Hypothalamus (tissue), 51 donors: ENCODE results near the gene TLR9.
"Not testable (repeated sequence)": the region's sequence is repeated elsewhere in the genome, so short reads cannot be mapped to it uniquely, and the experiment has no call there.

ENCODE experiments used
- DNase-seq, 51 donors: peaks; one replicate each; lab custom pipeline; 2025; lab: John Stamatoyannopoulos, UW

Gene TLR9, protein sequence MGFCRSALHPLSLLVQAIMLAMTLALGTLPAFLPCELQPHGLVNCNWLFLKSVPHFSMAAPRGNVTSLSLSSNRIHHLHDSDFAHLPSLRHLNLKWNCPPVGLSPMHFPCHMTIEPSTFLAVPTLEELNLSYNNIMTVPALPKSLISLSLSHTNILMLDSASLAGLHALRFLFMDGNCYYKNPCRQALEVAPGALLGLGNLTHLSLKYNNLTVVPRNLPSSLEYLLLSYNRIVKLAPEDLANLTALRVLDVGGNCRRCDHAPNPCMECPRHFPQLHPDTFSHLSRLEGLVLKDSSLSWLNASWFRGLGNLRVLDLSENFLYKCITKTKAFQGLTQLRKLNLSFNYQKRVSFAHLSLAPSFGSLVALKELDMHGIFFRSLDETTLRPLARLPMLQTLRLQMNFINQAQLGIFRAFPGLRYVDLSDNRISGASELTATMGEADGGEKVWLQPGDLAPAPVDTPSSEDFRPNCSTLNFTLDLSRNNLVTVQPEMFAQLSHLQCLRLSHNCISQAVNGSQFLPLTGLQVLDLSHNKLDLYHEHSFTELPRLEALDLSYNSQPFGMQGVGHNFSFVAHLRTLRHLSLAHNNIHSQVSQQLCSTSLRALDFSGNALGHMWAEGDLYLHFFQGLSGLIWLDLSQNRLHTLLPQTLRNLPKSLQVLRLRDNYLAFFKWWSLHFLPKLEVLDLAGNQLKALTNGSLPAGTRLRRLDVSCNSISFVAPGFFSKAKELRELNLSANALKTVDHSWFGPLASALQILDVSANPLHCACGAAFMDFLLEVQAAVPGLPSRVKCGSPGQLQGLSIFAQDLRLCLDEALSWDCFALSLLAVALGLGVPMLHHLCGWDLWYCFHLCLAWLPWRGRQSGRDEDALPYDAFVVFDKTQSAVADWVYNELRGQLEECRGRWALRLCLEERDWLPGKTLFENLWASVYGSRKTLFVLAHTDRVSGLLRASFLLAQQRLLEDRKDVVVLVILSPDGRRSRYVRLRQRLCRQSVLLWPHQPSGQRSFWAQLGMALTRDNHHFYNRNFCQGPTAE

DNA sequence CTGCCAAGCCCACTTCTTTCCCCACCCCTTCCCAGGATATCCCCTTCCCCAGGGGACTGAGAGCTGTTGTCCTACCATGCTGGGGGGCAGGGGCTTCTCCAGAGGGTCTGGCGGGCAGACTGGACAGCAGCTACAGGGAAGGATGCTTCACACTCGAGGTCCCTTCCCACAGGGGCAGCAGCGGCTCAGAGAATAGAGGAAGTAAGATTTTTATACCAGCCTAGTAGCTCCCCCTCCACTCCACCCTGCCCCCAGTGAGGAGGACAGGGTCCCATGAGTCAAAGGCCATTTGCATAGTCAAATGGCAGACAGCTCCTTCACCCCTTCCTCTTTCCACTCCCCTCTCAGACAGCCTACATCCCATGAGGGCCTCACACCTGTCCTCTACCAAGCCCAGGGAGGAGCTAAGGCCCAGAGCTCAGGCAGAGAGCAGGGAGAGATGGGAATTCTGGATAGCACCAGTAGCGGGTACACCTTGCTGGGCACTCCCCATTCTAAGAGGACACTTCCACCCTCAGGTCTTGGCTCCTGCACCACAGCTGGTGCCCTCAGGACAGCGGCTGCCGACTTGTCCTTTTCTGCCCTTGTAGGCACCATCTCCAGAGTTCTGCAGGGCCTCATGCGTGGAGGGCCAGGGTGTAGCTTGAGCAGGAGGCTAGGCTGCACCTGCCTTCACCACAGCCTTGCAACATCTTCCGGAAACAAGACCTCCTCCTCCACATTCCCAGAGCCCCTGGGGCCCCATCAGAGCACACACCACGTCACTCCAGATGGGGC lies at the start of gene TLR9:
TLR9 (minus strand) TSS at position 194 of the 777 bp plus-strand sequence; CDS start at position 78, 116 bp downstream.
- no peak for DNase-seq

- not testable (repeated sequence) for DNase-seq
Measured at GRCh38 chr3:52274781-52275180, 49.3 kb upstream of the TLR9 start.

DNA sequence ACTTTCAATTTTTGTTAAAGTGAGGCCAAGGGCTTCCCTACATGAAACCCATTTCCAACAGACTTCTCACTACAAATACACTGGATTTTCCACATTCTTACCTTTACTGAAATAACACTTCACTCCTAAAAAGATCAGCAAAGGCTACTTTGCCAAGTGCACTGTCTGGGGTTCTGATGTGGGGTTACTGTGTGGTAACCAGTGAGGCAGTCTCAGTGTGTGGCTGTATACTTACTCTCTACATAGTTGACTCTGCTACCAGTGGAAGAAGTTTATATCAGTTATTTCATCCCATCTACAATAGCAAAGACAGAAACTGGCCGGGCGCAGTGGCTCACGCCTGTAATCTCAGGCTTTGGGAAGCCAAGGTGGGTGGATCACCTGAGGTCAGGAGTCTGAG lies 47.4 kb upstream of the TLR9 start:
- DNase-seq: no peak

GRCh38 chr3:52272172-52272571 lies 46.7 kb upstream of the TLR9 start:
- not testable (repeated sequence) for DNase-seq

DNA sequence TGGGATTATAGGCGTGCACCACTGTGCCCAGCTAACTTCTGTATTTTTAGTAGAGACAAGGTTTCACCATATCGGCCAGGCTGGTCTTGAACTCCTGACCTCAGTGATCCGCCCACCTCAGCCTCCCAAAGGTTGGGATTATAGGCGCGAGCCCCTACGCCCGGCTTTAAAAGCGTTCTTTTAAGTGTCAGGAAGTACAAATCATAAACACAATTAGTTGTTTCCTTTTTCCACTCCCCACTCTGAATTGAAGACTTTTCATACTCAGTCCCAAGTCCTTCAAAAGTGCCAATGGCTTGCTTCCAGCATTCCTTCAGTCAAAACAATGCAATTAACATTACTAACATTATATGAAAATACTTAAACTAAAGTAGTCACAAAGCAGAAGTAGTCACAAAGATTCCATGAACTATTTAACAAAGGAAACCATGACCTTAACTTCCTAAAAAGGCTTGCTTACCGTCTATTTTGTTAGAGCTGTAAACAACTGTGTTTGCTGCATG lies 44.9 kb upstream of the TLR9 start:
- no peak for DNase-seq

- no peak for DNase-seq
Measured at GRCh38 chr3:52269776-52270175, 44.3 kb upstream of the TLR9 start.

GRCh38 chr3:52268036-52268435 lies 42.6 kb upstream of the TLR9 start:
- DNase-seq: no peak

- DNase-seq: no peak
Measured at GRCh38 chr3:52265387-52265786, 39.9 kb upstream of the TLR9 start.

DNA sequence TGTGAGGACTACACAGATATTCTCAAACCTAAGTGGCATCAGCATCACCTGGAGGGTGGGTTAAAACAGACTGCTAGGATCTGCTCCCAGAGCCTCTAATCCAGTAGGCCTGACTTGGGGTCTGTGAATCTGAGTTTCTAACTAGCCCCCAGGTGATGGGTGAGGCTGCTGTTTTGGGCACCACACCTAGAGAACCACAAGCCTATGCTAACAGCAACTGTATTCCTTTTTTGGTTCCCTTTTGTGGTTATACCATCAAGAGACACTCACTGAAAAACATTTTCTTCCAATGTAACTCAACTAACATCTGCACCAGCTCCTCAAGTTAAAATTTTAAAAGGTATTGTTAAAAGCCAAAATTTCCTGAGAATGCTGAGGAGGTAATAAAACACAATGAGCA lies 37.0 kb upstream of the TLR9 start:
- DNase-seq: no peak

GRCh38 chr3:52259448-52259847 lies 34.0 kb upstream of the TLR9 start:
- DNase-seq: no peak

DNA sequence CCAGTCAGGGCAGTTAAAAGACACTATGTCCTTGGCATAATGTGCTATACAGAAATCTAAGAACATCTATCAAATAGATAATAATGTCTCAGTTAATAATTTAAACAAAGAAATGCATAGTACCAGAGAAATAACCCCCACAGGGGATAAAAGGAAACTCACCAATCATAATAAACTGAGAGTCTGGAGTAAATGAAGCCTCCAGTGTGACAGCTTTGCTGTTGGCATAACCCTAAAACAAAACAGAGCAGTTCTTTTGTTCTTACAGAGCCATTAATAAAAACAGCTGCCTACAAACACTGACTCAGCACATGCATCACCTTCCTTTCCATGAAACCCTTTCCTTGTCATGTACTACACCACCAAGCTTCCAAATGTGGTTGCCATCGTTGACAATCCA lies 33.6 kb upstream of the TLR9 start:
- no peak for DNase-seq

GRCh38 chr3:52257911-52258310 lies 32.5 kb upstream of the TLR9 start:
- no peak for DNase-seq

- DNase-seq: no peak
Measured at GRCh38 chr3:52256622-52257021, 31.2 kb upstream of the TLR9 start.

DNA sequence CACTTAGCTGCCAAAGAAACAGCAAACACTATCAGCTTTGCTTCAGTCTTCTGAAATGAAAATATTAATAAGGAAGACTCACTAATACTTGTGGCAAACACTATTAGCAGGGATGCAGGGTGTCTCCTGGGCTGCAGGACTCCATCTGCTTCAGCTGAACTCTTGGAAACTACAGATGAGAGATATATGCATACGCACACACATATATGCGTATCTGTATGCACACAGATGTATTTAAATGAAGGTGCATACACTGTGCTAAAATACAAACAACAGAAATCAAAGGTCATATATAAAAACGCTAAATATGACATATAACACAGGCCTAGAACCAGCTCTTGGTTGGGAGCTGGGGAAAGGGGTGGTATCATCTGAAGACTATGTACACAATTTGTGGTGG lies 30.7 kb upstream of the TLR9 start:
- no peak for DNase-seq

GRCh38 chr3:52254608-52255007 lies 29.2 kb upstream of the TLR9 start:
- no peak for DNase-seq

DNA sequence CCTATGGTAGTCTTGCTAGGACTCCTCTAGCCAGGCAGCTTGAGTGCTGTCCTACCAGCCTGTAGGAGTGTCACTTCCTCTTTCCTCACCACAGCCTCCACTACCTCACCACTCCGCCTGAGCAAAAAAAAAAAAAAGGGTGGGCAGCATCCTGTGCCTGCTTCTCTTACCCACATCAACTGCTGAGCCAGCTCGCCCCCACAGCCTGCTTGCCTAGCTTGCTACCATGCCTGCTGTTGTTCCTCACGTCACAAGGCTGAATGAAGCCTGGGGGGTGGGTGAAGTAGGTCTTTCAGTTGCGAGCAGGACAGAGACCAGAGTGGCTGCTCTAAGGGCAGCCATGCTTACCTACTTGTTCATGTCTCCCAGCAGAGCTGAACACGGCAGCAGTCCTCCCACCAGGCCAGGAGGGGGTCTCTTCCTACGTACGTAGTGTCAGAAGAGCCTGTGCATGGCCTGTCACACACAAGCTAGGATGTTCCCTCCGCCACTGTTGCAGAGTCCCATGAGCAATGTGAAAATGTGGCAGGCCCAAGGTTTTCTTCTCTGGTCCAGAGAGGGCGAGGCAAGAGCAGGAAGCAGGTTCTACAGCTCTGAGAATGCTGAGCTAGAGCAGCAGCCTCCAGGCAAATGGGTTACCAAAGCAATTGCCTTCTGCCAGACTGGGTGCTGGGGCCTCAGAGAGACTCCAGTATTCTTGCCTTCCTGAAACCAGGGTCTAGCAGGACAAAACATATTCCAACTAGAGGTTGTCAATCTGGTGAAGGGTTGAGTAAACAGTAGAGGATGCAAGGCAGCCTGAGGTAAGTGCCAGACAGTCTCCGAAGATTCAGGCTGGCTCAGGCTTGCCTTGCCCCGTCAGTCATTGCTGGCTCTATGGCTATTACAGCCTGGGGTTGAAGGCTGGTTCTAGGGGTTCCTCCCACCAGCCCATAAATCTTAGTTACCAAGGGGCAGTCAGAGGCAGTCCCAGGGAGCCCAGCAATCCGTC lies 28.2 kb upstream of the TLR9 start:
- peak in 10 of 51 donors; percentile 12 to 83 (median 42) for DNase-seq

DNA sequence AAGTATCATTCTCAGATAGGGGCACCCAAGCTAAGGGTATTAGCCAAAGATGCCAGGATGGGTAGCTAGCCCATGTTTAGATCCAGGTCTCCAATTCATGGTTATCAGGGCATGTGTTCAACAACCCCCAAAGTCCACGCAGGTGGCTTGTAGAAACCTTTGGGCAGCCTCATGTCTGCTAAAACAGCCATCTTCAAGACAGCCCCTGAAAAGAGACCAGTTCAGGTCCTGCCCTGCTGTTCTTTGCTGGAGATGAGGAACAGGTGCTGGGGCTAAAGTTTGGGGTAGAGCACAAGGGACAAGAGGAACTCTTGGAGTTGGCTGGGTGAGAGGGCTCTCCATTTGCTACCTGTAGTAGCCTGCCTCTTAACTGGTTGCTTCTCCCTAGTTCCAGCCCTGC lies 24.7 kb upstream of the TLR9 start:
- no peak for DNase-seq

DNA sequence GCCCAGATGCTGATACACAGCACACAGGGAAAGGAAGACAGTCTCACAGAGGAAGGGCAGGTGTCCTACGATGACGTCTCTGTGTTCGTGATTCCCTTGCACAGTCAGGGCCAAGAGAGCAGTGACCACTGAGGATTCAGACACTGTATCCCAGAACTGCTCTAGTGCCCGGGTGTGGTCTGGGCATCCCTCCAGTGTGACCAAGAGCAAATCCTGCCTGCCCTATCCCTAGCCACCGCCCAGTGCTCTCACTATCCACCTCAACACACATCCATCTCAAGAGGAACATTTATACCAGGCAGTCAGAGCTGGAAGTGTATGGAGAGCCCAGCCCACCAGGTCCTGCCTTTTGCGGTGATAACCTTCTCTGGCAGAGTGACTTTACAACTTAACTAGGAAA lies 24.2 kb upstream of the TLR9 start:
- DNase-seq: no peak
